HG03280 (cell line): ENCODE measurements around the gene VPS39.

Source experiments
- ATAC-seq: cut with Tn5 transposase; IDR thresholded peaks from one replicate; pipeline ENCODE4 v1.9.1; 2021; ENCODE audit warnings: mild to moderate bottlenecking, moderate library complexity; ENCODE audit not compliant: unreplicated experiment

The VPS39 gene

GRCh38 chr15:42146551-42147430 is 61.3 kb downstream of the VPS39 start:
- ATAC-seq: no peak

- no peak for ATAC-seq
These were observed 62.3 kb downstream of the VPS39 start for GRCh38 chr15:42145546-42146455.

GRCh38 chr15:42144841-42145375 is 63.2 kb downstream of the VPS39 start:
- no peak for ATAC-seq

- no peak for ATAC-seq
These were observed 64.1 kb downstream of the VPS39 start for GRCh38 chr15:42143866-42144625.

- ATAC-seq: no peak
These were observed 64.7 kb downstream of the VPS39 start for GRCh38 chr15:42143356-42143755.

GRCh38 chr15:42141795-42142667 is 66.1 kb downstream of the VPS39 start:
- no peak for ATAC-seq

GRCh38 chr15:42141246-42141645 is 66.9 kb downstream of the VPS39 start:
- ATAC-seq: no peak

GRCh38 chr15:42140383-42141070 is 67.6 kb downstream of the VPS39 start:
- ATAC-seq: no peak

GRCh38 chr15:42139596-42139995 is 68.5 kb downstream of the VPS39 start:
- ATAC-seq: no peak

GRCh38 chr15:42138968-42139386 is 69.1 kb downstream of the VPS39 start:
- no peak for ATAC-seq

- ATAC-seq: no peak
These were observed 69.7 kb downstream of the VPS39 start for GRCh38 chr15:42138411-42138810.

- no peak for ATAC-seq
These were observed 70.4 kb downstream of the VPS39 start for GRCh38 chr15:42137461-42138261.

GRCh38 chr15:42136513-42136912 is 71.6 kb downstream of the VPS39 start:
- ATAC-seq: no peak

GRCh38 chr15:42135351-42135750 is 72.8 kb downstream of the VPS39 start:
- no peak for ATAC-seq

- ATAC-seq: no peak
These were observed 73.4 kb downstream of the VPS39 start for GRCh38 chr15:42134617-42135245.

GRCh38 chr15:42133886-42134502 is 74.1 kb downstream of the VPS39 start:
- ATAC-seq: no peak

GRCh38 chr15:42133356-42133755 is 74.7 kb downstream of the VPS39 start:
- ATAC-seq: no peak
